ENCODE measurements around the gene TOM1L2.

DNA sequence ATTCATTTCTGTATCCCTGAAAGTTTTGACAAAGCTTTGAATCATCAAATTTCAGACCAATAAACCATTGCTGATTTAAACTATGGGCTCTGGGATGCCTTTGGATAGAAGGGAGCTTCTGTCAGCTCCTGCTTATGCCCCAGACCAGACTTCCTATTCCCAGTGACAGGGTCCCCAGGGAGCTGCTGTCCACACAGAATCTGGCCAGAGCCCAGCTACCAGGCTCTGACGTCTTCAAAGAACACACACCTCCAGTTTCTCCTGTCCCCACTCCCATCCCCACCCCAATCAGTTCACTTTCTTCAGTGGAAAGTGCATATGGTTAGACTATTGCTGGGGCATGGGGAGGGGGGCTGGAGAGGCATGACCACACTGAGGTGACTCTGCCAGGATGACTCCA, 83.8 kb downstream of the TOM1L2 start:
- TF ChIP-seq, protein P1, sequence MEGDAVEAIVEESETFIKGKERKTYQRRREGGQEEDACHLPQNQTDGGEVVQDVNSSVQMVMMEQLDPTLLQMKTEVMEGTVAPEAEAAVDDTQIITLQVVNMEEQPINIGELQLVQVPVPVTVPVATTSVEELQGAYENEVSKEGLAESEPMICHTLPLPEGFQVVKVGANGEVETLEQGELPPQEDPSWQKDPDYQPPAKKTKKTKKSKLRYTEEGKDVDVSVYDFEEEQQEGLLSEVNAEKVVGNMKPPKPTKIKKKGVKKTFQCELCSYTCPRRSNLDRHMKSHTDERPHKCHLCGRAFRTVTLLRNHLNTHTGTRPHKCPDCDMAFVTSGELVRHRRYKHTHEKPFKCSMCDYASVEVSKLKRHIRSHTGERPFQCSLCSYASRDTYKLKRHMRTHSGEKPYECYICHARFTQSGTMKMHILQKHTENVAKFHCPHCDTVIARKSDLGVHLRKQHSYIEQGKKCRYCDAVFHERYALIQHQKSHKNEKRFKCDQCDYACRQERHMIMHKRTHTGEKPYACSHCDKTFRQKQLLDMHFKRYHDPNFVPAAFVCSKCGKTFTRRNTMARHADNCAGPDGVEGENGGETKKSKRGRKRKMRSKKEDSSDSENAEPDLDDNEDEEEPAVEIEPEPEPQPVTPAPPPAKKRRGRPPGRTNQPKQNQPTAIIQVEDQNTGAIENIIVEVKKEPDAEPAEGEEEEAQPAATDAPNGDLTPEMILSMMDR (IDR thresholded peaks at IDR 0.05; ENCODE audit: low read length) = no peak
- no peak for TF ChIP-seq EZH2 (optimal IDR thresholded peaks at IDR 0.05; ENCODE audit: low read depth, low read length)

Measured in MM.1S (cell line).